C4-2B (cell line): ENCODE results near the gene KCNH8.

Source experiments
- ZFX ChIP-seq: fragments of 450-650 bp; IDR thresholded peaks from 2 replicates; pipeline ENCODE4 v1.6.1; 2017
- TF ChIP-seq, protein P1 (sequence below): fragments of 450-650 bp; conservative IDR thresholded peaks from 2 replicates; pipeline ENCODE4 v1.5.1; 2017; ENCODE audit warnings: mild to moderate bottlenecking

DNA sequence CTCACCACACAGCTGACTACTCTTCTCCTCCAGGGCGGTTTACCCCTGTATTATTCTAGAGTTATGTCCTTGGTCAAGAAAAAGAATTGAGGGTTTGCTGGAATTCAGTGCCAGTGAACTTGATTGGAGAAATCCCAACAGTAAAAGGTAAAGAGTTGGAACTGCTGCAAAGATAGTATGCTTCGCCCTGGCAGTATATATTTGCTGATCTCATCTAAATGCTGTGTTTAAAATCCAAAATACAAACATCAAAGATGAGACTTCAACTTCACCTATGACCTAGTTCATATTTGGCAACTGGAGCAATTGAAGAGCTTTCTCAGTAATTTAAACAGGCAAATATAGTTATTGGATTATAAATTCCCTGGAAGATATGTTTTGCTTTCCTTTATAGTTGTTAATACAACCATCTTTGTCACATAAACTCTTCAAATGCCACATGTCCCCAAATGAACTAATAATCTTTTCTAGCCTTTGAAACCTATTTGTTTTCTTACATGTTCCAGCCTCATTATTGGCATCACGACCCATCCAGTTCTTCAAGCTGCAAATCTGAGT lies 6.5 kb downstream of the KCNH8 start:
- TF ChIP-seq, protein P1, sequence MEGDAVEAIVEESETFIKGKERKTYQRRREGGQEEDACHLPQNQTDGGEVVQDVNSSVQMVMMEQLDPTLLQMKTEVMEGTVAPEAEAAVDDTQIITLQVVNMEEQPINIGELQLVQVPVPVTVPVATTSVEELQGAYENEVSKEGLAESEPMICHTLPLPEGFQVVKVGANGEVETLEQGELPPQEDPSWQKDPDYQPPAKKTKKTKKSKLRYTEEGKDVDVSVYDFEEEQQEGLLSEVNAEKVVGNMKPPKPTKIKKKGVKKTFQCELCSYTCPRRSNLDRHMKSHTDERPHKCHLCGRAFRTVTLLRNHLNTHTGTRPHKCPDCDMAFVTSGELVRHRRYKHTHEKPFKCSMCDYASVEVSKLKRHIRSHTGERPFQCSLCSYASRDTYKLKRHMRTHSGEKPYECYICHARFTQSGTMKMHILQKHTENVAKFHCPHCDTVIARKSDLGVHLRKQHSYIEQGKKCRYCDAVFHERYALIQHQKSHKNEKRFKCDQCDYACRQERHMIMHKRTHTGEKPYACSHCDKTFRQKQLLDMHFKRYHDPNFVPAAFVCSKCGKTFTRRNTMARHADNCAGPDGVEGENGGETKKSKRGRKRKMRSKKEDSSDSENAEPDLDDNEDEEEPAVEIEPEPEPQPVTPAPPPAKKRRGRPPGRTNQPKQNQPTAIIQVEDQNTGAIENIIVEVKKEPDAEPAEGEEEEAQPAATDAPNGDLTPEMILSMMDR: no peak
- TF ChIP-seq ZFX: no peak
